Progenitor cell of endocrine pancreas (in vitro differentiated cells): Measurements from ENCODE around the gene CTSC. TPM values are rescaled to one million over a fixed set of nuclear protein-coding genes. Genes with fewer than 3 reads are reported as not detected.

ENCODE experiments used
- DNase-seq: peaks from one replicate; pipeline ENCODE4 v3.0.0; 2021; ENCODE audit warnings: low spot score; ENCODE audit not compliant: unreplicated experiment
- H3K27ac Mint-ChIP-seq: 2 replicates; pipeline ENCODE4 v1.8.0; 2021; ENCODE audit warnings: mild to moderate bottlenecking, moderate library complexity, mixed read lengths
- H3K27me3 Mint-ChIP-seq: 2 replicates; pipeline ENCODE4 v1.8.0; 2021; ENCODE audit warnings: mixed read lengths
- H3K36me3 Mint-ChIP-seq: 2 replicates; pipeline ENCODE4 v1.8.0; 2022; ENCODE audit warnings: mixed read lengths; ENCODE audit not compliant: insufficient read depth
- H3K4me1 Mint-ChIP-seq: 2 replicates; pipeline ENCODE4 v1.8.0; 2021; ENCODE audit warnings: low read depth, mixed read lengths
- H3K4me3 Mint-ChIP-seq: 2 replicates; pipeline ENCODE4 v1.8.0; 2021; ENCODE audit warnings: low read depth, mild to moderate bottlenecking, moderate library complexity, mixed read lengths
- H3K9me3 Mint-ChIP-seq: 2 replicates; pipeline ENCODE4 v1.8.0; 2021; ENCODE audit warnings: low read depth, mixed read lengths
- CTCF ChIP-seq: fragments of 200-600 bp; sonication (generic); IDR thresholded peaks from one replicate; pipeline ENCODE4 v1.5.0; 2021; ENCODE audit warnings: antibody characterized with exemption, mild to moderate bottlenecking; ENCODE audit not compliant: unreplicated experiment
- long read RNA-seq: library from polyadenylated mRNA; unstranded; transcript quantifications from one replicate; pipeline ENCODE4 v2.0.0, GENCODE V29; 2020
- total RNA-seq: library from RNA; stranded (reverse); gene quantifications from 2 replicates; pipeline ENCODE4 v1.2.1, GENCODE V29; 2021

The CTSC gene
- 55.0 and 70.2 TPM in 2 replicates for total RNA-seq
- long read RNA-seq, transcript CTSC-201 (7 exons, 1,921 nt), result major isoform, 326 of 342 reads
- long read RNA-seq, partial matches to known transcripts, result 4 of 342 reads
- long read RNA-seq, other reads (novel, unspliced or antisense), result 7 of 342 reads

GRCh38 chr11:88337181-88337986 lies at the start of gene CTSC:
TSS of gene CTSC (minus strand) at chr11:88337736. CDS start at chr11:88337672, 64 bp downstream.
- peak; percentile 83 for DNase-seq
- peaks cover 9% of the 10 kb centered on the region for H3K4me1 Mint-ChIP-seq
- H3K36me3 Mint-ChIP-seq, result peaks cover 5% of the 10 kb centered on the region
- no peaks in the 10 kb centered on the region for H3K9me3 Mint-ChIP-seq
- TF ChIP-seq CTCF, result peak; percentile 7
- peaks cover 23% of the 10 kb centered on the region for H3K27me3 Mint-ChIP-seq
- peak within 1 kb of the TSS; percentile 92 for H3K4me3 Mint-ChIP-seq
- H3K27ac Mint-ChIP-seq, result peak within 1 kb of the TSS; percentile 89

GRCh38 chr11:88384669-88385005 lies 47.1 kb upstream of the CTSC start:
- H3K4me3 Mint-ChIP-seq, result no peak overlapping the region
- no peaks in the 10 kb centered on the region for H3K9me3 Mint-ChIP-seq
- H3K4me1 Mint-ChIP-seq, result peaks cover 4% of the 10 kb centered on the region
- no peak for DNase-seq
- H3K27ac Mint-ChIP-seq, result no peak overlapping the region
- no peaks in the 10 kb centered on the region for H3K36me3 Mint-ChIP-seq
- TF ChIP-seq CTCF, result no peak
- no peaks in the 10 kb centered on the region for H3K27me3 Mint-ChIP-seq

GRCh38 chr11:88384004-88384668 lies 46.6 kb upstream of the CTSC start:
- Mint-ChIP-seq H3K27ac (no peak overlapping the region), H3K36me3 (no peaks in the 10 kb centered on the region), H3K27me3 (no peaks in the 10 kb centered on the region), H3K4me3 (no peak overlapping the region), H3K9me3 (no peaks in the 10 kb centered on the region), H3K4me1 (peaks cover 4% of the 10 kb centered on the region)
- no peak for DNase-seq
- TF ChIP-seq CTCF, result no peak

- Mint-ChIP-seq H3K27me3 (no peaks in the 10 kb centered on the region), H3K4me1 (peaks cover 2% of the 10 kb centered on the region), H3K36me3 (no peaks in the 10 kb centered on the region), H3K4me3 (no peak overlapping the region), H3K9me3 (no peaks in the 10 kb centered on the region), H3K27ac (no peak overlapping the region)
- no peak for TF ChIP-seq CTCF
- no peak for DNase-seq
These were observed 45.9 kb upstream of the CTSC start for GRCh38 chr11:88383447-88383846.

- TF ChIP-seq CTCF, result no peak
- Mint-ChIP-seq H3K9me3 (no peaks in the 10 kb centered on the region), H3K4me1 (no peaks in the 10 kb centered on the region), H3K4me3 (no peak overlapping the region), H3K27me3 (no peaks in the 10 kb centered on the region), H3K36me3 (no peaks in the 10 kb centered on the region), H3K27ac (no peak overlapping the region)
- DNase-seq, result no peak
These were observed 41.6 kb upstream of the CTSC start for GRCh38 chr11:88379130-88379529.
